HG02938 (cell line): ENCODE results near the gene ATRN.

Experiments
- ATAC-seq: cut with Tn5 transposase; IDR thresholded peaks from one replicate; pipeline ENCODE4 v1.9.1; 2021; ENCODE audit warnings: mild to moderate bottlenecking, moderate library complexity; ENCODE audit not compliant: unreplicated experiment

The ATRN gene

DNA sequence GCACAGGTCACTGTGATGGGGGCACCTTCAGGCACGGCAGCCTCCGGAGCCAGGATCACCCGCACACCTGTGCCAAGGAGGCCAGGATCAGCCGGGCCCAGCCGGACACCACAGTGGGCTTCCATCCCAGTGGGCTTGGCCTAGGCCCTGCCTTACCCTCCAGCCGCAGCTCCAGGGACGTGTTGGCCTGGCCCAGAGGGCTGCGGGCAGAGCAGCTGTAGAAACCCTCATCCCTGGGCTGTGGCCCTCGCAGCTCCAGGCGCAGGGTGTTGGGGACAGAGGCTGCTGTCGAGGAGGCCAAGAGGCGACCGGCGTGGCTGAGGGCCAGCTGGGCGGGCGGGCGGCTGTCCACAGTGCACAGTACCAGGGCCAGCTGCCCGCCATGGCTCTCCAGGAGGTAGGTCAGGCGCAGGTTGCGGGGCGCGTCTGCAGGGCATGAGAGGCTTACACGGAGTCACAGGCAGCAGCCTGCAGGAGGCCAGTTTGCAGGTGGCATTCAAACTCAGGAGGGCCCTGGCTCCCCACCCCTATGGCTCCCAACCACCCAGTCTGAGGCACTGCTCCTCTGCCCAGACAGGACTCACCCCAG is 222.0 kb downstream of the ATRN start:
- ATAC-seq: no peak

DNA sequence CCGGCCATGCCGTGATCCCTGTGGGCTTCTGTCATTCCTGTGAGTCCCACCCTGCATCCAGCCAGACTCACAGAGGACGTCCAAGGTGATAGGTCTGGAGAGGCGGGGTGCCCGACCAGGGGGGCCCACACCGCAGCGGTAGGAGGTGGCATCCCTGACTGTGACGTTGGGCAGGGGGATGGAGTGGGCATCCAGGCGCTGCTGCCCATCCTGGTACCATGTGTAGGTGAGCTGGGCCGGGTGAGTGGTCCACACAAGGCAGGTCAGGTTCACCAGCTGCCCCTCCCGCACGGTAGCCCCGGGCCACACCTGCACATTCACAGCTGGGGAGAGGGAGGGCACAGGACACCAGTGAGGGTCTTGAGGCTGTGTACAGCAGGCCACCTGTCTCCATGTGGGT is 222.6 kb downstream of the ATRN start:
- no peak for ATAC-seq

DNA sequence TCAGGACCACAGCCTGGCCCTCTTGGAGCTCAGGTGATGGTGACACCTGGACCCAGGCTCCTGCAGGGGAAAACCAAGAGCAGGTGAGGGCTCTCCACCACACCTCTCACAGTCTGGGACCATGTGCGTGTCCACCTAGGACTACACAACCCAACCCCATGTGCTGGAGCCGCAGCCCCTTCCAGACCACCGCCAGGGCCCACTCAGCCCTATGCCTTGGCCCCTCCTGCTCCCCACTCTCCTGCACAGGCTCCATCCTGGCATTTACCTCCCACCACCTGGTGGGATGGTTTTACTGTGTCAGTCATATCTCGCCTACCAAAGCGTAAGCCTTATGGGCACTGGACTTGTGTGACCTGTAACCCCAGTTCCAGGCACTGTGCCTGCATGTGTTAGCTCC is 224.0 kb downstream of the ATRN start:
- no peak for ATAC-seq

DNA sequence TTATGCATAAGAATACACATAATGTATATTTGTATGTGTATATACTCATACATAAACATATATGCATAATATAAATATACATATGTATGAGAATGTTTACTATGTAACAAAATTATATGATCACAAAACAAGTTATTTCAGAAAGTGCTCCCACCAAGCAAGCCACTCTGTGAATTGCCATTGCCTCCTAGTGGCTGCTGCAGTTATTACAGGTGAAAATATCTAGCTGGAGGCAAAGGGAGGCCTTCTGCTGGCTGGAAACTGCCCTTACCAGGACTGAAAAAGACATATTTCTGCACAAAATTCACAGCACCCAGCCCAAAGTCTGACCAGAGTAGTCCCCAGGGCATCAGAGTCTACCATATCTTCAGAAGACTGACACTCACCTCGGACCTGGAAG is 225.4 kb downstream of the ATRN start:
- ATAC-seq: no peak

DNA sequence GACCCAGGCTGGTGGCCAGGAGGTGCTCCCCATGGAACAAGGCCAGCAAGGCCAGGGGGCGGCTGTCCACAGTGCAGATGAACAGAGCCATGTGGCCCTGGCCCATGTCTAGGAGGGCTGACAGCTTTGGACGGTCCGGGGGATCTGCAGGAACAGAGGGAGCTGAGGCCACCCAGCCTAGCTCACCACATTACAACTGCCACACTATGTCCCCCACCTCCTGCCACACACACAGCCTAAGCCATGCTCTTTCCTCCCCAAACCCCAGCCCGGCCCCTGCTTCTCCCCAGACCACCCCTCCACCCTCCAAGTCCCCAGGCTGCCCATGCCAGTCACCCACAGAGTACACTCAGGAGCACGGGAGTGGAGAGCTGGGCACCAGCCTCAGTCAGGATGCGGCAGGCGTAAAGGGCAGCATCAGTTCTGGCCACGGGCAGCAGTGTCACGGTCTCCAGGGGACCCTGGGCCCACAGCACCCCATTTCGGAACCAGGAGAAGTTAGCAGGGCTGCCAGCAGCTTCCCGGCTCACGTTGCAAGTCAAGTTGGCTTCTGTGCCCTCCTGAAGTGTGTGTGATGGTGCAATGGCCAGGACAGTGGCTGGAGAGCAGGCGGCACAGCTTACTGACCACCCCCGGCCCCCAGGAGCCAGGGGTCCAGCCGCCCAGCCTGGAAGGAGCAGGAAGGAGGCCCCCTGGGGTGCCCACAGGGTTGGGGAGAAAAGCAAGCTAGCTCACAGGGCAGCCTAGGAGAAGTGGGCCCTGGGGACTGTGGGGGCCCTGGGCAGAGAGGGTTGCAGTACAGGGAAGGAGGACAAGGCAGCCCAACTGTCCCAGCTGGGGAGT is 226.1 kb downstream of the ATRN start:
- ATAC-seq: no peak

DNA sequence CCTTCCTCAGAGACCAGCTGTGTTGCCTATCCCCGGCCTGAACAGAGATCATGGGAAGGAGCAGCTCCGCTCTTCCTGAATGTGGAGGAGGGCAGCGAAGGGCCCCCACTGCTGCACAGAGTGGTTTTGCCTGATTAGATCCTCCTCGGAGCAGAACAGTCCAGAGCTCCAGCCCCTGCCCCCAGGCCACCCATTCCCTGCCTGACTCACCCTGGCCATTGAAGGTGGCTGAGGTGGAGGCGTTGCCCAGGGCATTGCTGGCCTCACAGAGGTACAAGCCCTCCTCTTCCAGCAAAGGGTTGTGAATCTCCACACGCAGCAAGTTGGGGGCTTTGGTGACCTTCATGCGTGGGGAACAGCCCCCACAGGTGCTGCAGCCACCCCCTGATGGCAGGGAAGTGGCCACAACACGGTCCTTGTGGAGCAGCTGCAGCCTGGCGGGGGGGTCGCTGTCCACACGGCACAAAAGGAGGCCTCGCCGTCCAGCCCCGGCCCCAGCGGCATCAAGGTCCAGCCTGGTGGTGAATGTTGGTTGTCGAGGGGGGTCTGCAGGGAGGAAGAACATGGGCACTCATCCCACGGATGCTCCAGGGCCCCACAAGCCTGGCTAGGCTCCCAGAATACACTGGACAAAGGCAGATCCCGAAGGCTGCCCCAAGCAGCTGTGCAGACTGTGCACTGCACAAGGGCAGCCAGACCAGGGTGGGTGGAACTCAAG is 226.9 kb downstream of the ATRN start:
- no peak for ATAC-seq

DNA sequence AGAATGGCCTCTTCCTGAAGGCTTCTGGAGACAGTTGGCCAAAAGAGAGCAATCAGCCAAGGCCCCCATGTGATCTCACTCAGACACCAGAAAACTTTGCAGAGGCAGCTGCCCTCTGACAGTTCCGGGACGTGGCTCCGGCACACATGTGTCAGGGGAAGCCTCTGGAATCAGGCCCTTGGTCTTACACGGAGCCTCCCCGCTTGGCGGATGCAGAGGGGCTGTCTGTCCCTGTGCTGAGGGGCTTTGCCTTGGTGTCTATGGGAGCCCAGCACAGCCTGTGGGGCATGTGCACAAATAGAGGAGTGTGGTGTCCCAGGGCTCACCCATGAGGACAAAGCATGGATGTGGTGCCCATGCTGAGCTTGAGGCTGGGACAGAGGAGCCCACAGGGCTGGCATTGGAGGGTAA is 227.8 kb downstream of the ATRN start:
- ATAC-seq: no peak

DNA sequence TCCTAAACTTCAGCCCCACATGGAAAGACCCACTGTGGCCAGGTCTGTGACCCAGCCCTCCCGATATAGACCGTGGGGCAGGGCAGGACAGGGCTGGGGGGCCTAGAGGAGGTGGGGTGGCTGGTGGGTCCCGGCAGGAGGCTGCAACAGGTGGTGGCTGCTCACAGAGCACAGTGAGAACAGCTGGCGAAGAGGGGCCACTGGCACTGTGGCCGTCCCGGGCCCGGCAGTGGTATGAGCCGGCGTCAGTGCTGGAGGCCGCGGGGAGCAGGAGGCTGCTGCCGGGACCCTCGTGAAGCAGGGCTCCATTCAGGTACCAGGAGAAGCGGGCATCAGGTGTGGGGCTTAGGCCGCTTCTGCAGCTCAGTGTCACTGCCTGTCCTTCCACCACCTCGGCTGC is 228.2 kb downstream of the ATRN start:
- no peak for ATAC-seq
